Panc1 (cell line): ENCODE results near the gene TMEM51. TPM values are rescaled to one million over a fixed set of nuclear protein-coding genes. Genes with fewer than 3 reads are reported as not detected.

Source experiments
- ATAC-seq: fragments of 200-7000 bp; cut with Tn5 transposase; 2 replicates; pipeline ENCODE4 v1.9.1; 2020; ENCODE audit warnings: mild to moderate bottlenecking, moderate library complexity
- BruUV-seq: library from RNA; stranded (reverse); fragments of 400-500 nt; replicated peaks from 2 replicates; lab custom pipeline; 2021; lab: Mats Ljungman, UMichigan
- CTCF ChIA-PET: fragments of 300-600 bp; sonication (Branson Sonifier 250); formaldehyde crosslinking; loops from one replicate; lab custom pipeline; 2022; ENCODE audit warnings: antibody characterized with exemption; lab: Charles Lee
- POLR2A ChIA-PET: fragments of 300-600 bp; sonication (Branson Sonifier 250); formaldehyde crosslinking; loops from one replicate; lab custom pipeline; 2022; ENCODE audit warnings: antibody characterized with exemption; lab: Charles Lee
- DNase-seq: peaks from one replicate; pipeline ENCODE4 v3.0.0-alpha.2; 2010; ENCODE audit warnings: low read depth, low spot score
- H3K27ac ChIP-seq: 2 replicates; pipeline ENCODE4 v1.5.1; 2011; ENCODE audit warnings: mild to moderate bottlenecking, low read length, inconsistent platforms
- H3K27me3 ChIP-seq: fragments of 200-500 bp; sonication (Bioruptor generic); 2 replicates; pipeline ENCODE4 v1.6.0; 2014; ENCODE audit warnings: low read length, inconsistent platforms; ENCODE audit not compliant: control insufficient read depth, insufficient read depth
- H3K36me3 ChIP-seq: fragments of 200-500 bp; sonication (Bioruptor generic); 2 replicates; pipeline ENCODE4 v1.5.1; 2014; ENCODE audit warnings: inconsistent platforms, mild to moderate bottlenecking, low read length, moderate library complexity; ENCODE audit not compliant: control insufficient read depth, insufficient read depth
- H3K4me1 ChIP-seq: 2 replicates; pipeline ENCODE4 v1.5.1; 2011; ENCODE audit warnings: inconsistent platforms, mild to moderate bottlenecking, low read length, moderate library complexity; ENCODE audit not compliant: control insufficient read depth, insufficient read depth
- H3K4me3 ChIP-seq, 2 experiments: 2 replicates each; pipeline ENCODE4 v1.5.1; 2011 to 2012; ENCODE audit warnings: low read depth in 2 of 2, low read length in 2 of 2, mild to moderate bottlenecking in 2 of 2, inconsistent platforms in 1 of 2, moderate library complexity in 1 of 2
- H3K9me3 ChIP-seq: fragments of 200-500 bp; sonication (Bioruptor generic); 2 replicates; pipeline ENCODE4 v1.5.1; 2014; ENCODE audit warnings: low read depth, mild to moderate bottlenecking, inconsistent platforms, low read length, moderate library complexity; ENCODE audit not compliant: control insufficient read depth, insufficient read depth
- CTCF ChIP-seq: fragments of 450-650 bp; IDR thresholded peaks from 2 replicates; pipeline ENCODE4 v1.5.1; 2017; ENCODE audit warnings: mild to moderate bottlenecking
- POLR2AphosphoS5 ChIP-seq: IDR thresholded peaks from 2 replicates; pipeline ENCODE4 v1.6.1; 2012; ENCODE audit warnings: mild to moderate bottlenecking, low read depth, low read length, moderate library complexity
- REST ChIP-seq, 2 experiments: IDR thresholded peaks; 2 replicates each; pipeline ENCODE4 v1.6.1; 2011 to 2012; ENCODE audit warnings: low read depth in 2 of 2, control low read depth in 1 of 2, low read length in 1 of 2, mild to moderate bottlenecking in 1 of 2, moderate library complexity in 1 of 2; ENCODE audit not compliant: insufficient read depth in 1 of 2
- SIN3A ChIP-seq: IDR thresholded peaks from 2 replicates; pipeline ENCODE4 v1.6.1; 2012; ENCODE audit warnings: low read depth, mild to moderate bottlenecking, low read length, moderate library complexity, borderline replicate concordance; ENCODE audit not compliant: insufficient read depth
- TCF7L2 ChIP-seq: IDR thresholded peaks from 2 replicates; pipeline ENCODE4 v1.6.1; 2011; ENCODE audit warnings: mild to moderate bottlenecking, low read depth, low read length, inconsistent platforms
- in situ Hi-C: cut with HindIII; loops from 2 replicates; pipeline ENCODE4 v1.10.0; 2016; ENCODE audit warnings: low sequenced_read_pairs, low pct_unique_long_range_greater_than_20kb
- intact Hi-C: fragments of 100-400 bp; cut with micrococcal nuclease; formaldehyde crosslinking; loops from one replicate; pipeline ENCODE4 v1.10.0; 2022; ENCODE audit not compliant: unreplicated experiment
- total RNA-seq: library from RNA; stranded (reverse); gene quantifications from one replicate; pipeline ENCODE4 v1.2.1, GENCODE V29; 2021; ENCODE audit not compliant: unreplicated experiment

The TMEM51 gene
- total RNA-seq, 1 experiment from 2014 or later, result 25.8 TPM

- DNase-seq, result no peak
- intact Hi-C loops (no loop called here), in situ Hi-C loops (no loop called here)
- ChIA-PET POLR2A (no interaction called here), CTCF (no interaction called here)
- Histone ChIP-seq H3K4me3 (no peak overlapping the region), H3K27ac (no peak overlapping the region), H3K36me3 (no peaks in the 10 kb centered on the region), H3K4me1 (peaks cover 7% of the 10 kb centered on the region), H3K27me3 (no peaks in the 10 kb centered on the region), H3K9me3 (no peaks in the 10 kb centered on the region)
- BruUV-seq, result no TSS peak
- TF ChIP-seq SIN3A, result no peak
- TF ChIP-seq POLR2AphosphoS5, result no peak
- TF ChIP-seq CTCF, result no peak
- no peak for TF ChIP-seq REST (IDR thresholded peaks at IDR 0.05; ENCODE audit: insufficient read depth in 1 of 2, low read depth in 2 of 2, low read length in 1 of 2)
- no peak for ATAC-seq
Observed at GRCh38 chr1:15195420-15196052, 42.0 kb downstream of the TMEM51 start.

- BruUV-seq, result no TSS peak
- H3K27ac ChIP-seq, result no peak overlapping the region
- CTCF ChIA-PET, result no interaction called here
- no peak overlapping the region for H3K4me3 ChIP-seq
- H3K36me3 ChIP-seq, result no peaks in the 10 kb centered on the region
- ATAC-seq, result no peak
- peaks cover 11% of the 10 kb centered on the region for H3K4me1 ChIP-seq
- DNase-seq, result no peak
- intact Hi-C loops (no loop called here), in situ Hi-C loops (no loop called here)
- no peaks in the 10 kb centered on the region for H3K27me3 ChIP-seq
- H3K9me3 ChIP-seq, result no peaks in the 10 kb centered on the region
- TF ChIP-seq POLR2AphosphoS5, result no peak
- TF ChIP-seq TCF7L2, result no peak
- TF ChIP-seq REST (IDR thresholded peaks at IDR 0.05; ENCODE audit: insufficient read depth in 1 of 2, low read depth in 2 of 2, low read length in 1 of 2), result no peak
- TF ChIP-seq CTCF, result no peak
- POLR2A ChIA-PET, result no interaction called here
Observed at GRCh38 chr1:15196069-15196468, 42.5 kb downstream of the TMEM51 start.
